Muscle layer of colon (tissue), 2 donors: Measurements from ENCODE around the gene DNAAF5.

Source experiments
- H3K27ac ChIP-seq: one replicate; pipeline ENCODE4 v1.7.0; 2013; ENCODE audit warnings: low read depth, mild to moderate bottlenecking, low read length, moderate library complexity
- H3K27me3 ChIP-seq, 2 donors: one replicate each; pipeline ENCODE4 v1.7.0; 2013; ENCODE audit warnings: low read length in 2 of 2, mild to moderate bottlenecking in 2 of 2; ENCODE audit not compliant: insufficient read depth in 2 of 2, control insufficient read depth in 1 of 2
- H3K36me3 ChIP-seq: one replicate; pipeline ENCODE4 v1.7.0; 2013; ENCODE audit warnings: mild to moderate bottlenecking, low read length; ENCODE audit not compliant: insufficient read depth
- H3K4me1 ChIP-seq: one replicate; pipeline ENCODE4 v1.7.0; 2013; ENCODE audit warnings: mild to moderate bottlenecking, low read length; ENCODE audit not compliant: insufficient read depth
- H3K4me3 ChIP-seq, 2 donors: one replicate each; pipeline ENCODE4 v1.7.0; 2013; ENCODE audit warnings: low read length in 2 of 2, low read depth in 1 of 2, mild to moderate bottlenecking in 1 of 2, moderate library complexity in 1 of 2
- H3K9ac ChIP-seq: one replicate; pipeline ENCODE4 v1.7.0; 2013; ENCODE audit warnings: low read length
- H3K9me3 ChIP-seq: one replicate; pipeline ENCODE4 v1.7.0; 2013; ENCODE audit warnings: mild to moderate bottlenecking, low read length
- donor health status: abdominal sarcoma.
- donor health status: Adenocarcinoma of cecum.

Gene DNAAF5

DNA sequence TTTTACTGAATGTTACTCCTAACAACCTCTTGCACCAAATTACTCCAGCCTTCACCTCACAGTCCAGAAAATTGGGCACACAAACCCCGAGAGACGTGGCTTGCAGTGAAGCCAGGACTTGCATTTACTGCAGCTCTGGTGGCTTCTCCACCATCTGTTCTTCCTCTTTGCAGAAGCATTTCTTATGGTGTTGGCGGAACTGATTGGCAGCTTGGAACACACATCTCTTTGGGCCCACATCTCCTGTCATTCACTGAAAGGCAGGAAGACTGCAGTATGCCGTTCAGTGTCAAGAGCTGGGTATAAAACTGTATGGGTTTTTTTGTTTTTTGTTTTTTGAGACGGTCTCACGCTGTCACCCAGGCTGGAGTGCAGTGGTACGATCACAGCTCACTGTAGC lies 38.9 kb downstream of the DNAAF5 start:
- peaks cover 40% of the 10 kb centered on the region for H3K36me3 ChIP-seq
- peaks cover 2% of the 10 kb centered on the region for H3K4me1 ChIP-seq
- H3K4me3 ChIP-seq = no peak overlapping the region
- no peaks in the 10 kb centered on the region for H3K9me3 ChIP-seq
- no peak overlapping the region for H3K27ac ChIP-seq
- H3K27me3 ChIP-seq = no peaks in the 10 kb centered on the region
- no peak overlapping the region for H3K9ac ChIP-seq

DNA sequence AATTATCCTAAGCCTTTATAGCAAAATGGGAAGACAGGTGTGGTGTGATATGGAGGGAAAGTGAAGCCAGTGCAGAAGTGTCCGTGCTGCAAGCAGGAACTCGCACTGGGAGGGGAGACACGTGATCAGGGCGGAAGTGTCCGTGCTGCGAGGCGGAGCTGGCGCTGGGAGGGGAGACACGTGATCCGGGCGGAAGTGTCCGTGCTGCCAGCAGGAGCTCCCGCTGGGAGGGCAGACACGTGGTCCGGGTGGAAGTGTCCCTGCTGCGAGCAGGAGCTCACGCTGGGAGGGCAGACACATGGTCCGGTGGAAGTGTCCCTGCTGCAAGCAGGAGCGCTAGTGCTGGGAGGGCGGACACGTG lies 41.1 kb downstream of the DNAAF5 start:
- Histone ChIP-seq H3K27me3 (no peaks in the 10 kb centered on the region), H3K9me3 (no peaks in the 10 kb centered on the region), H3K9ac (no peak overlapping the region), H3K36me3 (peaks cover 32% of the 10 kb centered on the region), H3K4me1 (peaks cover 24% of the 10 kb centered on the region), H3K27ac (no peak overlapping the region), H3K4me3 (no peak overlapping the region)

DNA sequence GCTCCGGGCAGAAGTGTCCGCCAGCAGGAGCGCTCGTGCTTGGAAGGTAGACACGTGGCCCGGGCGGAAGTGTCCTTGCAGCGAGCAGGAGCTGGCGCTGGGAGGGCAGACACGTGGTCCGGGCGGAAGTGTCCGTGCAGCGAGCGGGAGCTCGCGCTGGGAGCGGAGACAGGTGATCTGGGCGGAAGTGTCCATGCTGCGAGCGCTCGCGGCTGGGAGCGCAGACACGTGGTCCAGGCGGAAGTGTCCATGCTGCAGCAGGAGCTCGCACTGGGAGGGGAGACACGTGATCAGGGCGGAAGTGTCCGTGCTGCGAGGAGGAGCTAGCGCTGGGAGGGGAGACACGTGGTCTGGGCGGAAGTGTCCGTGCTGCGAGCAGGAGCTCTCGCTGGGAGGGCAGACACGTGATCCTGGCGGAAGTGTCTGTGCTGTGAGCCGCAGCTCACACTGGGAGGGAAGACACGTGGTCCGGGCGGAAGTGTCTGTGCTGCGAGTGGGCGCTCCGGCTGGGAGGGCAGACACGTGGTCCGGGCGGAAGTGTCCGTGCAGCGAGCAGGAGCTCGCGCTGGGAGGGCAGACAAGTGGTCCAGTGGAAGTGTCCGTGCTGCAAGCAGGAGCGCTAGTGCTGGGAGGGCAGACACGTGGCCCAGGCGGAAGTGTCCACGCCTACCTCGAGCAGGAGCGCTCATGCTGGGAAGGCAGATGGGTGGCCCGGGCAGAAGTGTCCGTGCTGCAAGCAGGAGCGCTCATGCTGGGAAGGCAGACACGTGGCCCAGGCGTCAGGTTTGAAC lies 41.6 kb downstream of the DNAAF5 start:
- no peaks in the 10 kb centered on the region for H3K27me3 ChIP-seq
- H3K36me3 ChIP-seq = peaks cover 28% of the 10 kb centered on the region
- peaks cover 24% of the 10 kb centered on the region for H3K4me1 ChIP-seq
- H3K27ac ChIP-seq = no peak overlapping the region
- H3K9ac ChIP-seq = no peak overlapping the region
- H3K4me3 ChIP-seq = no peak overlapping the region
- H3K9me3 ChIP-seq = no peaks in the 10 kb centered on the region

DNA sequence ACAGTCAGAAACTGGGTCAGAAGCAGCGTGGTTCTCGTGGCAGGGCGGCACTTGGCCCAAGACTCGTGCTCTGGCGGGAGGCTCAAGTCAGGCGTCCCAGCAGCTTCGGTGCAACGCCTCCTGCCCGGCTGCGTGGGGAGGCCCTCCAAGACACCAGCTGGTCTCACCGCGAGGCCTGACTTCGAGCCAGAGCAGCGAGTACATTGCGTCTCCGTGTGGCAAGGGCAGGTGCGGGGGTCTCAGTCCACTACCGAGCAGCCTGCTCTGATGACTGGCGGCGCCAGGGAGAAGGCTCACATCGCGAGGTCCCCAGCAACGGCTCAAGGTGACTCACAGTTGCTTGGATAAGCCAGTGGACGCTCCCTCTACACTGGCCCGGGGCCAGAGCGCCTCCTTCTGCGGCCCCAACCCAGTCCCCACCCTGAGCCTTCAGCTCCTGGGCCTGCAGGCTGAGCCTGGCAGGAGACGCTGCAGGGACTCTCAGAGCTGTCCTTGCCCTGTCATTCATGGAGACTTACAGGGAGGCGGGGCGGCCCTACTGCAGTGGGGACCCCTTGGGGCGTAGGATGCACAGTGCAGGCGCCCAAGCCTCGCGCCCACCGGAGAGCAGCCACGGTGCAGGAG lies 42.5 kb downstream of the DNAAF5 start:
- H3K4me3 ChIP-seq = no peak overlapping the region
- H3K9ac ChIP-seq = no peak overlapping the region
- H3K27me3 ChIP-seq = no peaks in the 10 kb centered on the region
- peaks cover 24% of the 10 kb centered on the region for H3K4me1 ChIP-seq
- H3K9me3 ChIP-seq = no peaks in the 10 kb centered on the region
- H3K36me3 ChIP-seq = peaks cover 20% of the 10 kb centered on the region
- H3K27ac ChIP-seq = no peak overlapping the region

DNA sequence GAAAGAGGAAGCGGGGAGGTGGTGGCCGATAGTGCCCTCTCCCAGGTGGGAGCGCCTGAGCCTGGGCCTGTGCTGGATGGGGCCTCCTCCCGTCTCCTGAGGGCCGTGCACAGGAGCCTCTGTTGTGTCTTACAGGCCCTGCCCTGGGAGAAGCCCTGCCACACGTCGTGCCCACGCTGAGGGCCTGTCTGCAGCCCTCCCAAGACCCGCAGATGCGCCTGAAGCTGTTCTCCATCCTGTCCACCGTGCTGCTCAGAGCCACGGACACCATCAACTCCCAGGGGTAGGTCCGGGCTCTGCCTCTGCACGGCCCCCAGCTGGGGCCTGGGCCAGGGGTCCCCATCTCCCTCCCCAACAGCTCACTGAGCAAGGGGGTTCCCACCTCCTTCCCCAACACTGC lies 43.8 kb downstream of the DNAAF5 start:
- peak overlapping the region; percentile 90 for H3K27ac ChIP-seq
- peaks cover 24% of the 10 kb centered on the region for H3K4me1 ChIP-seq
- H3K36me3 ChIP-seq = peaks cover 14% of the 10 kb centered on the region
- no peak overlapping the region for H3K4me3 ChIP-seq
- no peaks in the 10 kb centered on the region for H3K9me3 ChIP-seq
- peak overlapping the region; percentile 51 for H3K9ac ChIP-seq
- H3K27me3 ChIP-seq = no peaks in the 10 kb centered on the region

DNA sequence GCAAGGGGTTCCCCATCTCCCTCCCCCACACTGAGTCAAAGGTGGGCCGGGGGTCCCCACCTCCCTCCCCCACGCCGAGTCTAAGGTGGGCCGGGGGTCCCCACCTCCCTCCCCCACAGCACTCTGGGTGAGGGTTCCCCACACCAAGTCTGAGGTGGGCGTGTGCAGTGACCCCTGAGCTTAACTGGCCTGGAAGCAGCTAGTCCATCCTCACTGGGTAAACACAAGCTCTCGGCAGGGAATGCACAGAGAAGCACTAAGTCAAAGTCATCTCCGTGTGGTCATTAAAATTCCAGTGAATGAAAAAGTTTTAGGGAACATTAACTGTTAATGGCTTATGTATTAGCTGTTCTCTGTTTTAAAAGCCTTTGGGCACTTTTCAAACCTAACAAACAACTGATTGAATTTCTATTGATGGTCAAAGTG lies 44.3 kb downstream of the DNAAF5 start:
- H3K4me3 ChIP-seq = no peak overlapping the region
- no peaks in the 10 kb centered on the region for H3K27me3 ChIP-seq
- no peaks in the 10 kb centered on the region for H3K9me3 ChIP-seq
- peak overlapping the region; percentile 90 for H3K27ac ChIP-seq
- peaks cover 14% of the 10 kb centered on the region for H3K36me3 ChIP-seq
- H3K9ac ChIP-seq = peak overlapping the region; percentile 51
- peaks cover 24% of the 10 kb centered on the region for H3K4me1 ChIP-seq

DNA sequence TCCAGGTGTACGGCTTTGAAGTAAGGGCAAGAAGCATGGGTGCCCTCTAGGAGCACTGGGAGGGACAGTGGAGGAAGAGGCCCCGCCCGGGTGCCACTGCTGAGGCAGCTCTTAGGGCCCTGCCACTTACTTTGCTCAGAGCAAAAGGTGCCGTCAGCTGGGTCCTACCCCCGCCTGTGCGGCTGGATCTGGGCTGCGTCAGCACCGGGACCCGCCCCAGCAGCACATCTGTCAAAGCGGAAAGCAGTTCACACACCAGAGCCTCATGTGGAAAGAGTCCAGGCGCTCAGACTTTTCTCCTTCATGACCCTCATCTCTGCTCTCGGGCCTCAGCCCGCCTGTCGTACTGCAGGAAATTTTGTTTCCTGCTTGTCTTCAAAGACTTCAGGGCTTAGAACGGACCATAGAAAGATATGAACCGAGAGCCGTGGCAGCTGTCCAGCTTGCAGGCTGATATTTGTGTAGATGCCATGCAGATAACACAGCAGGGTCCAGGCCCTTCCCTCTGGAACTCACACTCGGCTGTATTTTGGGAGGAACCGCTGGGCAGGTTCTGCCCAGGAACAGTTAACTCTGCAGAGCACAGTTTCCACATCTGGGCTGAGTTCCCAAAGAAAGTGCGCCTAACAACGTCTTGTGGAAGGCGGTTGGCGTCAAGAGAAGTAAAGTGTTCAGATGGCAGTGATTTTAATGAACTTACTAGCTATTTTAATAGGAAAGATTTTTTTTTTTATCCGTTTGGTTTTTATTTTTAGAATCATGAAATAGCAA lies 44.9 kb downstream of the DNAAF5 start:
- Histone ChIP-seq H3K4me1 (peaks cover 24% of the 10 kb centered on the region), H3K9me3 (no peaks in the 10 kb centered on the region), H3K9ac (peak overlapping the region; percentile 51), H3K27me3 (no peaks in the 10 kb centered on the region), H3K4me3 (no peak overlapping the region), H3K36me3 (peaks cover 14% of the 10 kb centered on the region), H3K27ac (peak overlapping the region; percentile 90)

DNA sequence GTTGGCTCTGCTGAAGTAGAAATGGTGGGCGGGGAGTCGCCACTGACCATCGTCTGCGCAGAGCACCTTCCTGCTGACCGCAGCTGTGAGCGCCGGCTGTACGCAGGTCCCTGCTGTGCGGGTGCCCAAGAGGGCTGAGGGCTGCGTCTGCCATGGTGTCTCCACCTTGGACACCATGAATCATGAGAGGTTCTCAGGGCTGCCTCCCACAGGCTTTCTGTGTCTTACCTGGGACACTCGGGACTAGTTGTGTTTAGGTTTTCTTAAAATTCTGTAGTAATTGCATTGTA lies 45.5 kb downstream of the DNAAF5 start:
- Histone ChIP-seq H3K27ac (peak overlapping the region; percentile 90), H3K9ac (peak overlapping the region; percentile 51), H3K4me3 (no peak overlapping the region), H3K9me3 (no peaks in the 10 kb centered on the region), H3K36me3 (peaks cover 19% of the 10 kb centered on the region), H3K27me3 (no peaks in the 10 kb centered on the region), H3K4me1 (peaks cover 24% of the 10 kb centered on the region)

DNA sequence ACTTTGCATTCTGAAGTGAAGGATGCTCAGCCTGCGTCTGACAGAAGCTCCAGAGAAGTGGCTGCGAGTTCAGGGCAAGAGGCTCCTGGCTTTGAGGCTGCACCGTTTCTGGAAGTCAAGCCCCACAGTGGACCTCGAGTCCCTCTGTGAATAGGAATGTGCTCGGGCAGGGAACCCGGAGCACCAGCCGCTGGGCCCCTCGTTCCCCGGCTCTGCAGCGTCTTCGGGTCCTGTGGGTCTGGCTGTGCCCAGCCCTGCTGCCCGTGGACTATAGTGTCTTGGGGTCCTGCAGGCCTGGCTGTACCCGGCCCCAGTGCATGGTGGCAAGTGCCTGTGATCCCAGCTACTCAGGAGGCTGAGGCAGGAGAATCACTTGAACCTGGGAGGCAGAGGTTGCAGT lies 45.9 kb downstream of the DNAAF5 start:
- H3K9ac ChIP-seq = peak overlapping the region; percentile 51
- no peaks in the 10 kb centered on the region for H3K9me3 ChIP-seq
- no peak overlapping the region for H3K4me3 ChIP-seq
- H3K27me3 ChIP-seq = no peaks in the 10 kb centered on the region
- H3K36me3 ChIP-seq = peaks cover 21% of the 10 kb centered on the region
- H3K4me1 ChIP-seq = peaks cover 24% of the 10 kb centered on the region
- H3K27ac ChIP-seq = peak overlapping the region; percentile 90

DNA sequence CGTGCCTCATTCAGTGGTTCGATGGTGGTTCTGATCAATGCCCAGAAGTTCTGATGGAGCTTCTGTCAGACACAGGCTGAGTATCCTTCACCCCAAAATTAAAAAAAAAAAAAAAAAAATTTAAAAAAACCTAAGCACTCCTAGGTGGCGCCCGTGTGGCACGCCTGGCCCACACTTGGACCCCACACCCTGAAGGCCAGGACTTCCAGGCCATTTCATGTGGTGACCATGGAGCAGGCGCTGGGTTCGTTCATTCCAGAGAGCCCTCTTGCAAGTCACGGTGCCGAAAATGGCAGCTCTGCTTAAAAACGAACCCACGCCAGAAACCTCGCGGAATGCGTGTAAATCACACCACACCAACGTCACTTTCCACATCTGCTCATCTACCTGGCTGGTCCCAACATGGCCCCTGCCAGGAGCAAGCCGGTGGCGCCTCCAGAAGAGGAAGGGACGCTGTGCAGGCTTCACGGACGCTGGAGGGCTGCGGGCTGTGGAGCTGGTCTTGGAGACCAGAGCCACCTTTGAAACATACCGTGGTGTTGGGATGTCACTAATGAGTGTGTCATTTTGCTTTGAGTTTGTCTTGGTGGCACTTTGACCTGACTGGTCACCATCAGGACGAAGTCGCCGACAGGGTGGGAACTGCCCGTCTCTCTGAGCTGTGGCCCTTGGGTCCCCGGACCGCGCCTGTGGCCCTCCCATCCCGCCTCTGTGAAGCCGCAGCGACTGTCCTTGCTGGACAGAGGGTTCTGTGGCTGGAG lies 46.5 kb downstream of the DNAAF5 start:
- Histone ChIP-seq H3K27me3 (no peaks in the 10 kb centered on the region), H3K4me3 (no peak overlapping the region), H3K27ac (no peak overlapping the region), H3K9ac (no peak overlapping the region), H3K9me3 (no peaks in the 10 kb centered on the region), H3K4me1 (peaks cover 24% of the 10 kb centered on the region), H3K36me3 (peaks cover 21% of the 10 kb centered on the region)

DNA sequence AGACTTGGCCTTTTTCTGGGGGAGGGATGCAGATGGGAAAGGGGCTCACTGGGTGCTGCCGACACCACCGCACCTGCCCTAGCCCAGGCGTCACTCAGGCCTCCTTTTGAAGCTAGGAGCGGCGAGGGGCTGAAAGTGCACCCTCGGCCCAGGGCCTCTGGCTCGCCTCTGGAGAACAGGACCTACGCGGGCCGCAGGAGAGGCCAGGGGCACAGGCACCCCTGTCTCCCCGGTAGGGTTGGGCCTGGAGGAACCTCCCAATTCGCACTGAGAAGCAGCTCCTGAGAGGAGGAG lies 47.1 kb downstream of the DNAAF5 start:
- H3K36me3 ChIP-seq = peaks cover 21% of the 10 kb centered on the region
- no peak overlapping the region for H3K9ac ChIP-seq
- H3K4me3 ChIP-seq = no peak overlapping the region
- no peak overlapping the region for H3K27ac ChIP-seq
- H3K27me3 ChIP-seq = no peaks in the 10 kb centered on the region
- H3K4me1 ChIP-seq = peaks cover 26% of the 10 kb centered on the region
- H3K9me3 ChIP-seq = no peaks in the 10 kb centered on the region
